Gastrocnemius medialis (tissue), 4 donors: ENCODE data around the gene PPP2R5C.

ENCODE experiments used
- CTCF ChIP-seq, 5 experiments: fragments of 450-650 bp in 3 of 5; fragments of 200-600 bp in 2 of 5; sonication (generic) in 2 of 5; IDR thresholded peaks in 4 of 5; conservative IDR thresholded peaks in 1 of 5; 1 replicate in 4 of 5; 2 replicates in 1 of 5; pipeline ENCODE4 v1.5.1; 2016 to 2019; ENCODE audit warnings: antibody characterized with exemption in 5 of 5, mild to moderate bottlenecking in 3 of 5, moderate library complexity in 3 of 5
- POLR2A ChIP-seq, 2 donors: fragments of 450-650 bp; IDR thresholded peaks; one replicate each; pipeline ENCODE4 v1.6.1; 2017; ENCODE audit warnings: antibody characterized with exemption in 2 of 2, mild to moderate bottlenecking in 2 of 2, moderate library complexity in 2 of 2

DNA sequence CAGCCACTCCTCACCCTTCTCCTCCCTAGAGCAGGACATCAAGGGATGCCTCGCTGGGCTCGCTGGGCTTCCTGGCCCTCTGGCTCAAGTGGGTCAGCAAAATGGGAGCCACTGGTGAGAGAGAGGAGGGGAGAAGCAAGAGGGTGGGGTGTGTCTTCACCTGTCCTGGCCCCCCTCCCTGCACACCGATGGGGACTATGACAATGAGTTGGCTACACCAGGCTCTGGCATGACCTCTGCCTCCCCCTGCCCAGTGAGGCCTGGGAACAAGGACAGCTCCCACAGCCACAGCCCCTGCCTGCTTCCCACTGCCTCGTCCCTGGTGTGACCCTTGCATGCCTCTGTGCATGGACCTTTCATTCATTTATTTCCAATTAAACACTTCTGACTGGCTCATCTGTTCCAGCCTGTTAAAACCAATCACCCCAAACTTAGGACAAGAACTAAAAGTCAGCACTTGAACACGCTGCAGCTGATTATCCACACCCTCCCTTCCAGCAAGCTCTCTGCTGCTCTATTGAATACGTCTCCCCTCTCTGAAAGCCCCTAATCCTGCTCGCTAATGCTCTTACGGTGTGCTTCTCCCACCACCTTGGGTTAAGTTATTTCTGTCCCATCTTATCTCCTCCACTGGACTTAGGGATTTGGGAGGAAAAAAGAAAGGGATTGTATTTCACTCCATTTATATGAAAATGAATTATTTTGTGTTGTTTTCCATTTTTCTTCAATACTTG, 5.8 kb upstream of the PPP2R5C start:
- no peak for TF ChIP-seq CTCF (IDR thresholded peaks at IDR 0.05 in 4 of 5, conservative IDR thresholded peaks at IDR 0.05 in 1 of 5)
- no peak for TF ChIP-seq POLR2A (IDR thresholded peaks at IDR 0.05)
